Measurements from ENCODE around the gene LGALS13.

LGALS13 gene

GRCh38 chr19:39563408-39563807 lies 38.9 kb upstream of the LGALS13 start:
- H3K27ac ChIP-seq (replicated peaks): no peak overlapping the region
- H3K4me3 ChIP-seq (replicated peaks; ENCODE audit: insufficient read depth, low read length): no peak overlapping the region
- peaks cover 5% of the 10 kb centered on the region for H3K27me3 ChIP-seq (ENCODE audit: insufficient read depth, poor library complexity, severe bottlenecking)
- no peak for DNase-seq (ENCODE audit: low read depth in 1 of 2, low spot score in 1 of 2)
- TF ChIP-seq POLR2AphosphoS5 (IDR thresholded peaks at IDR 0.05; ENCODE audit: low read depth): no peak
- TF ChIP-seq CTCF (IDR thresholded peaks at IDR 0.05; ENCODE audit: insufficient read depth, low read length): no peak
- TF ChIP-seq SPI1 (IDR thresholded peaks at IDR 0.05; ENCODE audit: borderline replicate concordance, low read depth): no peak
- TF ChIP-seq REST (IDR thresholded peaks at IDR 0.05; ENCODE audit: insufficient replicate concordance, low read depth): no peak
- TF ChIP-seq GABPA (IDR thresholded peaks at IDR 0.05; ENCODE audit: low read depth): no peak

- no peak overlapping the region for H3K4me3 ChIP-seq (replicated peaks; ENCODE audit: insufficient read depth, low read length)
- TF ChIP-seq REST (IDR thresholded peaks at IDR 0.05; ENCODE audit: insufficient replicate concordance, low read depth): peak; percentile 86
- no peak for TF ChIP-seq GABPA (IDR thresholded peaks at IDR 0.05; ENCODE audit: low read depth)
- no peak for DNase-seq (ENCODE audit: low read depth in 1 of 2, low spot score in 1 of 2)
- H3K27ac ChIP-seq (replicated peaks): no peak overlapping the region
- H3K27me3 ChIP-seq (ENCODE audit: insufficient read depth, poor library complexity, severe bottlenecking): peaks cover 9% of the 10 kb centered on the region
These were observed 36.3 kb upstream of the LGALS13 start for GRCh38 chr19:39566064-39566463.

- H3K4me3 ChIP-seq (replicated peaks; ENCODE audit: insufficient read depth, low read length): no peak overlapping the region
- DNase-seq (ENCODE audit: low read depth in 1 of 2, low spot score in 1 of 2): no peak
- TF ChIP-seq CTCF (IDR thresholded peaks at IDR 0.05; ENCODE audit: insufficient read depth, low read length) (no peak), SPI1 (IDR thresholded peaks at IDR 0.05; ENCODE audit: borderline replicate concordance, low read depth) (no peak), REST (IDR thresholded peaks at IDR 0.05; ENCODE audit: insufficient replicate concordance, low read depth) (no peak), POLR2AphosphoS5 (IDR thresholded peaks at IDR 0.05; ENCODE audit: low read depth) (no peak), GABPA (IDR thresholded peaks at IDR 0.05; ENCODE audit: low read depth) (no peak)
- peaks cover 8% of the 10 kb centered on the region for H3K27me3 ChIP-seq (ENCODE audit: insufficient read depth, poor library complexity, severe bottlenecking)
- H3K27ac ChIP-seq (replicated peaks): no peak overlapping the region
These were observed 33.7 kb upstream of the LGALS13 start for GRCh38 chr19:39568604-39569003.

GRCh38 chr19:39582442-39582841 lies 19.9 kb upstream of the LGALS13 start:
- TF ChIP-seq CTCF (IDR thresholded peaks at IDR 0.05; ENCODE audit: insufficient read depth, low read length) (no peak), GABPA (IDR thresholded peaks at IDR 0.05; ENCODE audit: low read depth) (no peak), SPI1 (IDR thresholded peaks at IDR 0.05; ENCODE audit: borderline replicate concordance, low read depth) (no peak), POLR2AphosphoS5 (IDR thresholded peaks at IDR 0.05; ENCODE audit: low read depth) (no peak), REST (IDR thresholded peaks at IDR 0.05; ENCODE audit: insufficient replicate concordance, low read depth) (no peak)
- Histone ChIP-seq H3K27ac (replicated peaks) (no peak overlapping the region), H3K4me3 (replicated peaks; ENCODE audit: insufficient read depth, low read length) (no peak overlapping the region), H3K27me3 (ENCODE audit: insufficient read depth, poor library complexity, severe bottlenecking) (peaks cover 2% of the 10 kb centered on the region)
- DNase-seq (ENCODE audit: low read depth in 1 of 2, low spot score in 1 of 2): no peak
